A673 (cell line): ENCODE measurements around the gene HK1. TPM values are rescaled to one million over a fixed set of nuclear protein-coding genes. Genes with fewer than 3 reads are reported as not detected.

ENCODE experiments used
- BruUV-seq: library from RNA; stranded (reverse); fragments of 400-500 nt; replicated peaks from 2 replicates; lab custom pipeline; 2021; lab: Mats Ljungman, UMichigan
- CTCF ChIA-PET: fragments of 300-600 bp; sonication (Branson Sonifier 250); formaldehyde crosslinking; loops from one replicate; lab custom pipeline; 2022; ENCODE audit warnings: antibody characterized with exemption; lab: Charles Lee
- POLR2A ChIA-PET: fragments of 300-600 bp; sonication (Branson Sonifier 250); formaldehyde crosslinking; loops from one replicate; lab custom pipeline; 2022; ENCODE audit warnings: antibody characterized with exemption; ENCODE audit not compliant: low non-redundant PET; lab: Charles Lee
- DNase-seq: peaks from one replicate; pipeline ENCODE4 v3.0.0-alpha.2; 2015; ENCODE audit warnings: low spot score
- H3K27ac ChIP-seq: fragments of 200-600 bp; sonication (generic); 2 replicates; pipeline ENCODE4 v1.5.1; 2016; ENCODE audit warnings: mixed run types, low read depth, mild to moderate bottlenecking, mixed read lengths, antibody characterized with exemption, low read length; ENCODE audit not compliant: poor library complexity, severe bottlenecking
- H3K27me3 ChIP-seq: fragments of 200-600 bp; sonication (generic); replicated peaks from 2 replicates; pipeline ENCODE4 v1.6.1; 2017; ENCODE audit warnings: mixed run types, low read depth, mild to moderate bottlenecking, mixed read lengths, antibody characterized with exemption, low read length; ENCODE audit not compliant: insufficient read depth, poor library complexity
- H3K36me3 ChIP-seq: fragments of 200-600 bp; sonication (generic); 2 replicates; pipeline ENCODE4 v1.6.1; 2016; ENCODE audit warnings: mixed run types, mild to moderate bottlenecking, mixed read lengths, antibody characterized with exemption, low read length; ENCODE audit not compliant: insufficient read depth, poor library complexity, severe bottlenecking
- H3K4me1 ChIP-seq: fragments of 200-600 bp; sonication (generic); 2 replicates; pipeline ENCODE4 v1.6.1; 2017; ENCODE audit warnings: mixed run types, mild to moderate bottlenecking, mixed read lengths, antibody characterized with exemption, low read length; ENCODE audit not compliant: insufficient read depth, poor library complexity, severe bottlenecking
- H3K4me3 ChIP-seq: fragments of 200-600 bp; sonication (generic); 2 replicates; pipeline ENCODE4 v1.5.1; 2016; ENCODE audit warnings: low read depth, mixed run types, mild to moderate bottlenecking, mixed read lengths, low read length; ENCODE audit not compliant: poor library complexity, severe bottlenecking
- H3K9me3 ChIP-seq: fragments of 200-600 bp; sonication (generic); 2 replicates; pipeline ENCODE4 v1.6.1; 2016; ENCODE audit warnings: mixed run types, low read depth, mild to moderate bottlenecking, mixed read lengths, antibody characterized with exemption, low read length; ENCODE audit not compliant: poor library complexity, severe bottlenecking
- EZH2 ChIP-seq: fragments of 200-600 bp; sonication (generic); IDR thresholded peaks from 2 replicates; pipeline ENCODE4 v1.6.1; 2017; ENCODE audit warnings: borderline replicate concordance, low read depth, mild to moderate bottlenecking, mixed read lengths, antibody characterized with exemption, low read length; ENCODE audit not compliant: poor library complexity, severe bottlenecking
- intact Hi-C: fragments of 100-400 bp; cut with micrococcal nuclease; formaldehyde crosslinking; loops from one replicate; pipeline ENCODE4 v1.10.0; 2022; ENCODE audit not compliant: unreplicated experiment
- total RNA-seq: library from RNA; stranded (reverse); gene quantifications from 2 replicates; pipeline ENCODE4 v1.2.3, GENCODE V29; 2021
- TF ChIP-seq, protein P1 (sequence below): fragments of 300-800, 200-600 bp; sonication (generic); conservative IDR thresholded peaks from 2 replicates; pipeline ENCODE4 v1.5.1; 2017; ENCODE audit warnings: low read depth, mild to moderate bottlenecking, antibody characterized with exemption, low read length, moderate library complexity, mixed read lengths

The HK1 gene
- total RNA-seq, 1 experiment from 2014 or later = 107 TPM

GRCh38 chr10:69361303-69361614 lies 83.0 kb downstream of the HK1 start:
- Histone ChIP-seq H3K4me3 (no peak overlapping the region), H3K4me1 (no peaks in the 10 kb centered on the region), H3K27me3 (no peaks in the 10 kb centered on the region), H3K36me3 (peaks cover 5% of the 10 kb centered on the region), H3K9me3 (no peaks in the 10 kb centered on the region), H3K27ac (no peak overlapping the region)
- no peak for TF ChIP-seq EZH2
- TF ChIP-seq, protein P1, sequence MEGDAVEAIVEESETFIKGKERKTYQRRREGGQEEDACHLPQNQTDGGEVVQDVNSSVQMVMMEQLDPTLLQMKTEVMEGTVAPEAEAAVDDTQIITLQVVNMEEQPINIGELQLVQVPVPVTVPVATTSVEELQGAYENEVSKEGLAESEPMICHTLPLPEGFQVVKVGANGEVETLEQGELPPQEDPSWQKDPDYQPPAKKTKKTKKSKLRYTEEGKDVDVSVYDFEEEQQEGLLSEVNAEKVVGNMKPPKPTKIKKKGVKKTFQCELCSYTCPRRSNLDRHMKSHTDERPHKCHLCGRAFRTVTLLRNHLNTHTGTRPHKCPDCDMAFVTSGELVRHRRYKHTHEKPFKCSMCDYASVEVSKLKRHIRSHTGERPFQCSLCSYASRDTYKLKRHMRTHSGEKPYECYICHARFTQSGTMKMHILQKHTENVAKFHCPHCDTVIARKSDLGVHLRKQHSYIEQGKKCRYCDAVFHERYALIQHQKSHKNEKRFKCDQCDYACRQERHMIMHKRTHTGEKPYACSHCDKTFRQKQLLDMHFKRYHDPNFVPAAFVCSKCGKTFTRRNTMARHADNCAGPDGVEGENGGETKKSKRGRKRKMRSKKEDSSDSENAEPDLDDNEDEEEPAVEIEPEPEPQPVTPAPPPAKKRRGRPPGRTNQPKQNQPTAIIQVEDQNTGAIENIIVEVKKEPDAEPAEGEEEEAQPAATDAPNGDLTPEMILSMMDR = no peak
- ChIA-PET CTCF (no interaction called here), POLR2A (no interaction called here)
- DNase-seq = no peak
- BruUV-seq = no TSS peak
- intact Hi-C loops = no loop called here

- Histone ChIP-seq H3K4me3 (no peak overlapping the region), H3K27ac (no peak overlapping the region), H3K36me3 (peaks cover 5% of the 10 kb centered on the region), H3K9me3 (no peaks in the 10 kb centered on the region), H3K27me3 (no peaks in the 10 kb centered on the region), H3K4me1 (no peaks in the 10 kb centered on the region)
- DNase-seq = no peak
- TF ChIP-seq, protein P1 = no peak
- TF ChIP-seq EZH2 = no peak
- POLR2A ChIA-PET = interaction anchor here (0.6 kb wide), 2 partner anchors 15 to 29 kb away, joined by 3 read pairs; no protein-coding TSS in a partner anchor
- CTCF ChIA-PET = interaction anchor here (0.5 kb wide), 1 partner anchor 145 kb away, joined by 6 read pairs; no protein-coding TSS in a partner anchor
- no TSS peak for BruUV-seq
- intact Hi-C loops = no loop called here
Measured at GRCh38 chr10:69362471-69362954, 84.2 kb downstream of the HK1 start.

DNA sequence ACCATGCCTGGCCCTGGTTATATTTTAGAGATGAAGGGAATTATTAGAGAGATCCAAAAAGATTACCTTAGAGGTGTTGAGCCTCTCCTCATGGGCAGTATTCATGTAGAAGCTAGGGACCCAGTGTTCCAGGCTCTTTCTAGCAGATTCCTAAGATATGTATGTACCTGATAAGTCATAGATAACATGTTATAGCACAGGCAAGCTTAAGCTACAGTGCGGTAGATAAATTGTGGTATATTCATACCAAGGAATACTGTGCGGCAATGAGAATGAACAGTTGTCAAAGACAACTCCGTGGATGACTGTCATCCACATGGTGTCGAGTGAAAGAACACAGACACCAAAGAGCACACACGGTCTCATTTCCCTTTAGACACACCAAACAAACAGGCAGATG lies 85.4 kb downstream of the HK1 start:
- peaks cover 9% of the 10 kb centered on the region for H3K36me3 ChIP-seq
- ChIA-PET POLR2A (no interaction called here), CTCF (no interaction called here)
- H3K27ac ChIP-seq = no peak overlapping the region
- intact Hi-C loops = no loop called here
- no peaks in the 10 kb centered on the region for H3K9me3 ChIP-seq
- no peak for DNase-seq
- TF ChIP-seq EZH2 = no peak
- TF ChIP-seq, protein P1 = no peak
- no peak overlapping the region for H3K4me3 ChIP-seq
- no peaks in the 10 kb centered on the region for H3K4me1 ChIP-seq
- H3K27me3 ChIP-seq = no peaks in the 10 kb centered on the region
- BruUV-seq = no TSS peak
